H9 (cell line): Measurements from ENCODE around the gene ABCB8. TPM values are rescaled to one million over a fixed set of nuclear protein-coding genes. Genes with fewer than 3 reads are reported as not detected.
A peak's percentile ranks its signal among the peaks of the same experiment; 100 is the strongest.

ENCODE experiments used
- DNase-seq: peaks from one replicate; pipeline ENCODE4 v3.0.0-alpha.2; 2017
- H2AFZ ChIP-seq: one replicate; pipeline ENCODE4 v1.6.1; 2013; ENCODE audit warnings: mild to moderate bottlenecking, low read length, control low read depth, moderate library complexity
- H2AK5ac ChIP-seq: 2 replicates; pipeline ENCODE4 v1.6.1; 2013; ENCODE audit warnings: low read length, control low read depth, mixed read lengths; ENCODE audit not compliant: insufficient read length
- H2BK120ac ChIP-seq: one replicate; pipeline ENCODE4 v1.6.1; 2013; ENCODE audit warnings: low read depth, mild to moderate bottlenecking, low read length, control low read depth, inconsistent platforms; ENCODE audit not compliant: poor library complexity, severe bottlenecking
- H2BK12ac ChIP-seq: 2 replicates; pipeline ENCODE4 v1.6.1; 2013; ENCODE audit warnings: low read length, control low read depth, mixed read lengths, low read depth; ENCODE audit not compliant: insufficient read length
- H2BK15ac ChIP-seq: 2 replicates; pipeline ENCODE4 v1.6.1; 2013; ENCODE audit warnings: low read depth, low read length, control low read depth
- H2BK20ac ChIP-seq: one replicate; pipeline ENCODE4 v1.6.1; 2013; ENCODE audit warnings: low read depth, mild to moderate bottlenecking, low read length, control low read depth, inconsistent platforms; ENCODE audit not compliant: poor library complexity, severe bottlenecking
- H2BK5ac ChIP-seq: 2 replicates; pipeline ENCODE4 v1.6.1; 2013; ENCODE audit warnings: low read length, control low read depth, mixed read lengths; ENCODE audit not compliant: insufficient read length
- H3K14ac ChIP-seq: 2 replicates; pipeline ENCODE4 v1.6.1; 2013; ENCODE audit warnings: low read length, control low read depth; ENCODE audit not compliant: insufficient read depth
- H3K18ac ChIP-seq: 2 replicates; pipeline ENCODE4 v1.6.1; 2013; ENCODE audit warnings: low read depth, mild to moderate bottlenecking, mixed read lengths, low read length, control low read depth; ENCODE audit not compliant: insufficient read length
- H3K23ac ChIP-seq: 2 replicates; pipeline ENCODE4 v1.6.1; 2013; ENCODE audit warnings: low read length, control low read depth, mixed read lengths, low read depth; ENCODE audit not compliant: insufficient read length
- H3K23me2 ChIP-seq: 2 replicates; pipeline ENCODE4 v1.6.1; 2013; ENCODE audit warnings: low read depth, mild to moderate bottlenecking, mixed read lengths, low read length, control low read depth; ENCODE audit not compliant: insufficient read length, poor library complexity, severe bottlenecking
- H3K27ac ChIP-seq: 2 replicates; pipeline ENCODE4 v1.5.1; 2013; ENCODE audit warnings: low read length, control low read depth, mixed read lengths, low read depth; ENCODE audit not compliant: insufficient read length
- H3K27me3 ChIP-seq: 2 replicates; pipeline ENCODE4 v1.6.1; 2013; ENCODE audit warnings: low read length, control low read depth, inconsistent platforms; ENCODE audit not compliant: insufficient read depth
- H3K4ac ChIP-seq: 2 replicates; pipeline ENCODE4 v1.6.1; 2013; ENCODE audit warnings: low read depth, mild to moderate bottlenecking, control low read depth, inconsistent platforms, low read length, moderate library complexity
- H3K4me1 ChIP-seq: 2 replicates; pipeline ENCODE4 v1.6.1; 2013; ENCODE audit warnings: low read length, control low read depth, inconsistent platforms; ENCODE audit not compliant: insufficient read depth
- H3K4me2 ChIP-seq: 2 replicates; pipeline ENCODE4 v1.6.1; 2013; ENCODE audit warnings: low read length, control low read depth, mixed read lengths; ENCODE audit not compliant: insufficient read length, insufficient read depth
- H3K56ac ChIP-seq: 2 replicates; pipeline ENCODE4 v1.6.1; 2013; ENCODE audit warnings: low read depth, mild to moderate bottlenecking, mixed read lengths, low read length, control low read depth; ENCODE audit not compliant: insufficient read length
- H3K79me1 ChIP-seq: 2 replicates; pipeline ENCODE4 v1.6.1; 2013; ENCODE audit warnings: low read depth, mild to moderate bottlenecking, moderate library complexity, low read length, control low read depth, inconsistent platforms; ENCODE audit not compliant: insufficient read depth, poor library complexity, severe bottlenecking
- H3K79me2 ChIP-seq: 2 replicates; pipeline ENCODE4 v1.6.1; 2013; ENCODE audit warnings: low read length, control low read depth, inconsistent platforms; ENCODE audit not compliant: insufficient read depth
- H3K9ac ChIP-seq: 2 replicates; pipeline ENCODE4 v1.6.1; 2013; ENCODE audit warnings: low read length, control low read depth, mixed read lengths; ENCODE audit not compliant: insufficient read length; ENCODE audit errors: extremely low read depth
- H3K9me3 ChIP-seq: one replicate; pipeline ENCODE4 v1.6.1; 2013; ENCODE audit warnings: low read depth, low read length, inconsistent platforms; ENCODE audit not compliant: control insufficient read depth
- H3T11ph ChIP-seq: one replicate; pipeline ENCODE4 v1.6.1; 2013; ENCODE audit warnings: mild to moderate bottlenecking, low read length, control low read depth, inconsistent platforms
- H4K20me1 ChIP-seq: one replicate; pipeline ENCODE4 v1.6.1; 2013; ENCODE audit not compliant: control insufficient read depth, insufficient read length, insufficient read depth
- H4K5ac ChIP-seq: 2 replicates; pipeline ENCODE4 v1.6.1; 2013; ENCODE audit warnings: low read depth, mild to moderate bottlenecking, mixed read lengths, low read length, control low read depth; ENCODE audit not compliant: insufficient read length
- H4K8ac ChIP-seq: replicated peaks from 2 replicates; pipeline ENCODE4 v1.6.1; 2013; ENCODE audit warnings: low read length, control low read depth, mixed read lengths, low read depth; ENCODE audit not compliant: insufficient read length
- H4K91ac ChIP-seq: 2 replicates; pipeline ENCODE4 v1.6.1; 2013; ENCODE audit warnings: low read depth, mild to moderate bottlenecking, moderate library complexity, mixed read lengths, low read length, control low read depth; ENCODE audit not compliant: insufficient read length
- H3K27ac Mint-ChIP-seq, 3 experiments: 2 replicates in 2 of 3; 3 replicates in 1 of 3; pipeline ENCODE4 v1.8.0; 2020 to 2021; ENCODE audit warnings: mixed read lengths in 3 of 3, mild to moderate bottlenecking in 1 of 3, moderate library complexity in 1 of 3
- H3K27me3 Mint-ChIP-seq: 2 replicates; pipeline ENCODE4 v1.8.0; 2021; ENCODE audit warnings: low read depth, mild to moderate bottlenecking, moderate library complexity, mixed read lengths
- H3K36me3 Mint-ChIP-seq, 3 experiments: 2 replicates in 2 of 3; 3 replicates in 1 of 3; pipeline ENCODE4 v1.8.0; 2020 to 2021; ENCODE audit warnings: low read depth in 3 of 3, mixed read lengths in 3 of 3; ENCODE audit not compliant: insufficient read depth in 1 of 3
- H3K4me1 Mint-ChIP-seq, 2 experiments: 2 replicates each; pipeline ENCODE4 v1.8.0; 2020; ENCODE audit warnings: mixed read lengths in 2 of 2
- H3K4me3 Mint-ChIP-seq, 2 experiments: 2 replicates in 1 of 2; 3 replicates in 1 of 2; pipeline ENCODE4 v1.8.0; 2020 to 2021; ENCODE audit warnings: mild to moderate bottlenecking in 2 of 2, mixed read lengths in 2 of 2, moderate library complexity in 1 of 2
- H3K9me3 Mint-ChIP-seq, 2 experiments: 2 replicates in 1 of 2; 3 replicates in 1 of 2; pipeline ENCODE4 v1.8.0; 2020; ENCODE audit warnings: mild to moderate bottlenecking in 2 of 2, mixed read lengths in 2 of 2, moderate library complexity in 1 of 2
- CTCF ChIP-seq: fragments of 200-600 bp; sonication (generic); conservative IDR thresholded peaks from 3 replicates; pipeline ENCODE4 v1.8.0; 2021; ENCODE audit warnings: antibody characterized with exemption, mild to moderate bottlenecking
- WGBS: extraction: QIAGEN DNeasy Blood & Tissue Kit; methylation state at CpG from one replicate; pipeline ENCODE4 v1.1.7; 2013; ENCODE audit warnings: missing lambda C conversion rate, low lambda C conversion rate, mixed read lengths; ENCODE audit not compliant: insufficient read length; ENCODE audit errors: extremely low coverage; 5-methylcytosine and 5-hydroxymethylcytosine counted together
- total RNA-seq: library from RNA; stranded (reverse); gene quantifications from 2 replicates; pipeline ENCODE4 v1.2.1, GENCODE V29; 2021

Gene ABCB8
- total RNA-seq, 1 experiment from 2014 or later = 22.1 TPM

GRCh38 chr7:151008511-151009323 is 19.5 kb upstream of the ABCB8 start:
- H2AFZ ChIP-seq = no peak overlapping the region
- peaks cover 0 to 1% (median 0%) of the 10 kb centered on the region in 3 experiments; a peak in 1 of 7 replicates for H3K36me3 Mint-ChIP-seq
- H2AK5ac ChIP-seq = no peak overlapping the region
- TF ChIP-seq CTCF = peak; percentile 99
- peak overlapping the region; percentile 7 for H3K18ac ChIP-seq
- H3K4me1 Mint-ChIP-seq = peaks cover 21 to 42% of the 10 kb centered on the region in 2 experiments
- no peaks in the 10 kb centered on the region for H3K79me2 ChIP-seq
- no peak overlapping the region for H3K56ac ChIP-seq
- peaks cover 8% of the 10 kb centered on the region for H3K23me2 ChIP-seq
- H2BK12ac ChIP-seq = no peak overlapping the region
- H3K79me1 ChIP-seq = no peaks in the 10 kb centered on the region
- peaks cover 24% of the 10 kb centered on the region for H3K27me3 Mint-ChIP-seq
- H4K8ac ChIP-seq = no peak overlapping the region
- no peaks in the 10 kb centered on the region for H4K20me1 ChIP-seq
- H3K27me3 ChIP-seq = no peaks in the 10 kb centered on the region
- H4K91ac ChIP-seq = no peak overlapping the region
- H3K14ac ChIP-seq = no peak overlapping the region
- H2BK20ac ChIP-seq = no peak overlapping the region
- H3K4ac ChIP-seq = no peak overlapping the region
- peaks cover 4% of the 10 kb centered on the region; the same call in 1 of the 2 replicates for H3K4me1 ChIP-seq
- H3K27ac ChIP-seq = no peak overlapping the region
- no peak overlapping the region for H3K9ac ChIP-seq
- H3K9me3 Mint-ChIP-seq = no peaks in the 10 kb centered on the region
- H3T11ph ChIP-seq = no peak overlapping the region
- no CpG with 5 or more reads among the region's 40 CpGs for WGBS
- peak overlapping the region; percentile 11 for H3K4me2 ChIP-seq
- H3K4me3 Mint-ChIP-seq = peak overlapping the region; percentile 38 to 41; a peak in 3 of 5 replicates
- no peak overlapping the region for H2BK15ac ChIP-seq
- no peak overlapping the region for H2BK120ac ChIP-seq
- H3K9me3 ChIP-seq = no peaks in the 10 kb centered on the region
- H3K23ac ChIP-seq = no peak overlapping the region
- H3K27ac Mint-ChIP-seq = no peak overlapping the region; a peak in 1 of 7 replicates
- H4K5ac ChIP-seq = no peak overlapping the region
- no peak overlapping the region for H2BK5ac ChIP-seq
- DNase-seq = peak; percentile 94
